ENCODE measurements around the gene MTMR11. TPM values are rescaled to one million over a fixed set of nuclear protein-coding genes. Genes with fewer than 3 reads are reported as not detected.

Gene MTMR11
- total and polyA plus RNA-seq, 2 of the 13 experiments (the other 11 are each of a cell fraction or from before 2014, with no cell fraction given): 0.49 to 2.8 TPM

DNA sequence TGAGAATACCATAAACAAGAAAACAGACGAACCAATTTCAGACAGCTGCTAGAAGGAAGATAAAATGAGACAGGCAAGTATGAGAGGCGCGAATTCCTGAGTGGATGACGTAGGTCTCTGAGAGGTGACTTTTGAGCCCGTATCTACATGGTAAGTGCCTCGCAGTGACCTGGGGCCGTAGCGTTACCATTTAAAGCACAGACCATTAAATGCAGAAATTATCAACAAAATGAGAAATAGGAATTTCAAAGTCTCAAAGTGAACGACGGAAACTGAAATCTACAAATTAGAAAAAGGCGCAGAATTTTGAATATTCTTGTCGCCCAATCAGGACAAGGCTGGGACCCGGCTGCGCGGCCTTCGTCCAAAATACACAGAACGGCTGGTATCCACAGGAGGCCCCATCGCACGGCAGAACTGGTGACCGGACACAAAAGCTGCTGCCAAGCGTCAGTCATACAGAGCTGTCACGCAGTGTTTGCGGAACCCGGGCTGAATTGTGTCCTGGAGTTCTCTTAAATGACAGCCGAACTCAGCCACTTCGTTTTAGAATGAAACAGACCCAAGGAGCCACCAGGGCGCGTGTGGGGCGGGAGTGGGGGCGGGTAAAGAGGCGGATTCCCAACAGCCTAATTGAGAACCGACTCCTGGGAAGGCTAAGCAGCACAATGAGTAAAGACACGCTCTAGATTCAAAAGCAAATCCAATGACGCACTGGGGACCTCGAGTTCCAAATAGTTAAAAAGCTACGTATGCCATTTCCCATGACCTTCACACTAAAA is 51.1 kb downstream of the MTMR11 start (continued):
- TF ChIP-seq, protein P1, sequence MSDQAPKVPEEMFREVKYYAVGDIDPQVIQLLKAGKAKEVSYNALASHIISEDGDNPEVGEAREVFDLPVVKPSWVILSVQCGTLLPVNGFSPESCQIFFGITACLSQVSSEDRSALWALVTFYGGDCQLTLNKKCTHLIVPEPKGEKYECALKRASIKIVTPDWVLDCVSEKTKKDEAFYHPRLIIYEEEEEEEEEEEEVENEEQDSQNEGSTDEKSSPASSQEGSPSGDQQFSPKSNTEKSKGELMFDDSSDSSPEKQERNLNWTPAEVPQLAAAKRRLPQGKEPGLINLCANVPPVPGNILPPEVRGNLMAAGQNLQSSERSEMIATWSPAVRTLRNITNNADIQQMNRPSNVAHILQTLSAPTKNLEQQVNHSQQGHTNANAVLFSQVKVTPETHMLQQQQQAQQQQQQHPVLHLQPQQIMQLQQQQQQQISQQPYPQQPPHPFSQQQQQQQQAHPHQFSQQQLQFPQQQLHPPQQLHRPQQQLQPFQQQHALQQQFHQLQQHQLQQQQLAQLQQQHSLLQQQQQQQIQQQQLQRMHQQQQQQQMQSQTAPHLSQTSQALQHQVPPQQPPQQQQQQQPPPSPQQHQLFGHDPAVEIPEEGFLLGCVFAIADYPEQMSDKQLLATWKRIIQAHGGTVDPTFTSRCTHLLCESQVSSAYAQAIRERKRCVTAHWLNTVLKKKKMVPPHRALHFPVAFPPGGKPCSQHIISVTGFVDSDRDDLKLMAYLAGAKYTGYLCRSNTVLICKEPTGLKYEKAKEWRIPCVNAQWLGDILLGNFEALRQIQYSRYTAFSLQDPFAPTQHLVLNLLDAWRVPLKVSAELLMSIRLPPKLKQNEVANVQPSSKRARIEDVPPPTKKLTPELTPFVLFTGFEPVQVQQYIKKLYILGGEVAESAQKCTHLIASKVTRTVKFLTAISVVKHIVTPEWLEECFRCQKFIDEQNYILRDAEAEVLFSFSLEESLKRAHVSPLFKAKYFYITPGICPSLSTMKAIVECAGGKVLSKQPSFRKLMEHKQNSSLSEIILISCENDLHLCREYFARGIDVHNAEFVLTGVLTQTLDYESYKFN (CRISPR knock-in tag; conservative IDR thresholded peaks at IDR 0.05): 0 out of 2 replicates have a peak, but pooled peaks have one; percentile 27
- TF ChIP-seq HOXA5 (CRISPR knock-in tag; IDR thresholded peaks at IDR 0.05) (no peak), NCOA5 (CRISPR knock-in tag; IDR thresholded peaks at IDR 0.05) (no peak), ZNF431 (CRISPR knock-in tag; IDR thresholded peaks at IDR 0.05; ENCODE audit: borderline replicate concordance, low read depth) (no peak), FOXK1 (CRISPR knock-in tag; IDR thresholded peaks at IDR 0.05; ENCODE audit: borderline replicate concordance, low read depth) (no peak), FOXO1 (CRISPR knock-in tag; IDR thresholded peaks at IDR 0.05) (peak; percentile 1; the same call in 1 of the 2 replicates), PCBP1 (IDR thresholded peaks at IDR 0.05; ENCODE audit: borderline replicate concordance, low read depth, low read length) (no peak), REXO4 (CRISPR knock-in tag; IDR thresholded peaks at IDR 0.05; ENCODE audit: borderline replicate concordance) (no peak), ZNF564 (CRISPR knock-in tag; IDR thresholded peaks at IDR 0.05) (no peak), NPAS2 (CRISPR knock-in tag; IDR thresholded peaks at IDR 0.05; ENCODE audit: borderline replicate concordance) (no peak), ZNF652 (CRISPR knock-in tag; IDR thresholded peaks at IDR 0.05; ENCODE audit: borderline replicate concordance, low read depth) (no peak), CREB1 (IDR thresholded peaks at IDR 0.05) (peak; percentile 75), CREB1 (CRISPR knock-in tag; IDR thresholded peaks at IDR 0.05) (peak; percentile 71), ZFP90 (CRISPR knock-in tag; IDR thresholded peaks at IDR 0.05; ENCODE audit: borderline replicate concordance) (no peak), FOXP1 (IDR thresholded peaks at IDR 0.05) (no peak), FOXP1 (CRISPR knock-in tag; IDR thresholded peaks at IDR 0.05) (no peak), PHF21A (CRISPR knock-in tag; IDR thresholded peaks at IDR 0.05) (no peak; the same call in 1 of the 2 replicates), KMT2B (CRISPR knock-in tag; IDR thresholded peaks at IDR 0.05) (no peak)
- TF ChIP-seq, protein P2, sequence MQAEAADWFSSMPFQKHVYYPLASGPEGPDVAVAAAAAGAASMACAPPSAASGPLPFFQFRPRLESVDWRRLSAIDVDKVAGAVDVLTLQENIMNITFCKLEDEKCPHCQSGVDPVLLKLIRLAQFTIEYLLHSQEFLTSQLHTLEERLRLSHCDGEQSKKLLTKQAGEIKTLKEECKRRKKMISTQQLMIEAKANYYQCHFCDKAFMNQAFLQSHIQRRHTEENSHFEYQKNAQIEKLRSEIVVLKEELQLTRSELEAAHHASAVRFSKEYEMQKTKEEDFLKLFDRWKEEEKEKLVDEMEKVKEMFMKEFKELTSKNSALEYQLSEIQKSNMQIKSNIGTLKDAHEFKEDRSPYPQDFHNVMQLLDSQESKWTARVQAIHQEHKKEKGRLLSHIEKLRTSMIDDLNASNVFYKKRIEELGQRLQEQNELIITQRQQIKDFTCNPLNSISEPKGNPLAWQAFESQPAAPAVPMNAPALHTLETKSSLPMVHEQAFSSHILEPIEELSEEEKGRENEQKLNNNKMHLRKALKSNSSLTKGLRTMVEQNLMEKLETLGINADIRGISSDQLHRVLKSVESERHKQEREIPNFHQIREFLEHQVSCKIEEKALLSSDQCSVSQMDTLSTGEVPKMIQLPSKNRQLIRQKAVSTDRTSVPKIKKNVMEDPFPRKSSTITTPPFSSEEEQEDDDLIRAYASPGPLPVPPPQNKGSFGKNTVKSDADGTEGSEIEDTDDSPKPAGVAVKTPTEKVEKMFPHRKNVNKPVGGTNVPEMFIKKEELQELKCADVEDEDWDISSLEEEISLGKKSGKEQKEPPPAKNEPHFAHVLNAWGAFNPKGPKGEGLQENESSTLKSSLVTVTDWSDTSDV (CRISPR knock-in tag; IDR thresholded peaks at IDR 0.05): no peak
- TF ChIP-seq, protein P3, sequence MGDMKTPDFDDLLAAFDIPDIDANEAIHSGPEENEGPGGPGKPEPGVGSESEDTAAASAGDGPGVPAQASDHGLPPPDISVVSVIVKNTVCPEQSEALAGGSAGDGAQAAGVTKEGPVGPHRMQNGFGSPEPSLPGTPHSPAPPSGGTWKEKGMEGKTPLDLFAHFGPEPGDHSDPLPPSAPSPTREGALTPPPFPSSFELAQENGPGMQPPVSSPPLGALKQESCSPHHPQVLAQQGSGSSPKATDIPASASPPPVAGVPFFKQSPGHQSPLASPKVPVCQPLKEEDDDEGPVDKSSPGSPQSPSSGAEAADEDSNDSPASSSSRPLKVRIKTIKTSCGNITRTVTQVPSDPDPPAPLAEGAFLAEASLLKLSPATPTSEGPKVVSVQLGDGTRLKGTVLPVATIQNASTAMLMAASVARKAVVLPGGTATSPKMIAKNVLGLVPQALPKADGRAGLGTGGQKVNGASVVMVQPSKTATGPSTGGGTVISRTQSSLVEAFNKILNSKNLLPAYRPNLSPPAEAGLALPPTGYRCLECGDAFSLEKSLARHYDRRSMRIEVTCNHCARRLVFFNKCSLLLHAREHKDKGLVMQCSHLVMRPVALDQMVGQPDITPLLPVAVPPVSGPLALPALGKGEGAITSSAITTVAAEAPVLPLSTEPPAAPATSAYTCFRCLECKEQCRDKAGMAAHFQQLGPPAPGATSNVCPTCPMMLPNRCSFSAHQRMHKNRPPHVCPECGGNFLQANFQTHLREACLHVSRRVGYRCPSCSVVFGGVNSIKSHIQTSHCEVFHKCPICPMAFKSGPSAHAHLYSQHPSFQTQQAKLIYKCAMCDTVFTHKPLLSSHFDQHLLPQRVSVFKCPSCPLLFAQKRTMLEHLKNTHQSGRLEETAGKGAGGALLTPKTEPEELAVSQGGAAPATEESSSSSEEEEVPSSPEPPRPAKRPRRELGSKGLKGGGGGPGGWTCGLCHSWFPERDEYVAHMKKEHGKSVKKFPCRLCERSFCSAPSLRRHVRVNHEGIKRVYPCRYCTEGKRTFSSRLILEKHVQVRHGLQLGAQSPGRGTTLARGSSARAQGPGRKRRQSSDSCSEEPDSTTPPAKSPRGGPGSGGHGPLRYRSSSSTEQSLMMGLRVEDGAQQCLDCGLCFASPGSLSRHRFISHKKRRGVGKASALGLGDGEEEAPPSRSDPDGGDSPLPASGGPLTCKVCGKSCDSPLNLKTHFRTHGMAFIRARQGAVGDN (CRISPR knock-in tag; IDR thresholded peaks at IDR 0.05): peak; percentile 60
